ENCODE data around the gene NXPE1.
"Not testable (repeated sequence)": the region's sequence is repeated elsewhere in the genome, so short reads cannot be mapped to it uniquely, and the experiment has no call there.

NXPE1 gene

GRCh38 chr11:114559425-114560310, at the start of gene NXPE1:
Gene NXPE1, minus strand, starts transcription at chr11:114559881. Its CDS starts 8,680 bp downstream, at chr11:114551201.
- no peak for DNase-seq

GRCh38 chr11:114609429-114609828, 49.7 kb upstream of the NXPE1 start:
- no peak for DNase-seq

- not testable (repeated sequence) for DNase-seq
Measured at GRCh38 chr11:114608605-114609004, 48.9 kb upstream of the NXPE1 start.

- no peak for DNase-seq
Measured at GRCh38 chr11:114607753-114608459, 48.2 kb upstream of the NXPE1 start.

- not testable (repeated sequence) for DNase-seq
Measured at GRCh38 chr11:114606802-114607075, 47.1 kb upstream of the NXPE1 start.

GRCh38 chr11:114606003-114606801, 46.5 kb upstream of the NXPE1 start:
- no peak for DNase-seq

- DNase-seq = no peak
Measured at GRCh38 chr11:114605370-114605769, 45.7 kb upstream of the NXPE1 start.

- DNase-seq = no peak
Measured at GRCh38 chr11:114604886-114605285, 45.2 kb upstream of the NXPE1 start.

GRCh38 chr11:114604179-114604813, 44.6 kb upstream of the NXPE1 start:
- no peak for DNase-seq

- not testable (repeated sequence) for DNase-seq
Measured at GRCh38 chr11:114603151-114603550, 43.5 kb upstream of the NXPE1 start.

- DNase-seq = no peak
Measured at GRCh38 chr11:114598461-114598860, 38.8 kb upstream of the NXPE1 start.

- DNase-seq = no peak
Measured at GRCh38 chr11:114596175-114596919, 36.7 kb upstream of the NXPE1 start.

GRCh38 chr11:114595571-114595970, 35.9 kb upstream of the NXPE1 start, which contains the start of gene NXPE4:
Gene NXPE4, minus strand, starts transcription at chr11:114595786. Its CDS starts 1,027 bp downstream, at chr11:114594759.
- DNase-seq = no peak

- DNase-seq = no peak
Measured at GRCh38 chr11:114594703-114595102, 35.0 kb upstream of the NXPE1 start.

GRCh38 chr11:114587398-114587953, 27.8 kb upstream of the NXPE1 start:
- no peak for DNase-seq

GRCh38 chr11:114586797-114587196, 27.1 kb upstream of the NXPE1 start:
- DNase-seq = no peak

GRCh38 chr11:114571712-114572111, 12.0 kb upstream of the NXPE1 start:
- no peak for DNase-seq

GRCh38 chr11:114569801-114570200, 10.1 kb upstream of the NXPE1 start:
- DNase-seq = no peak

- no peak for DNase-seq
Measured at GRCh38 chr11:114566276-114566675, 6.6 kb upstream of the NXPE1 start.

- DNase-seq = no peak
Measured at GRCh38 chr11:114564831-114565230, 5.2 kb upstream of the NXPE1 start.

GRCh38 chr11:114563077-114563476, 3.4 kb upstream of the NXPE1 start:
- DNase-seq = no peak
